KBM-7 (cell line): ENCODE data around the gene NME4.
"Not testable (repeated sequence)": the region's sequence is repeated elsewhere in the genome, so short reads cannot be mapped to it uniquely, and the experiment has no call there.

Source experiments
- DNase-seq: peaks from one replicate; pipeline ENCODE4 v3.0.0-alpha.2; 2015
- in situ Hi-C: fragments of 300-500 bp; cut with MboI; formaldehyde crosslinking; loops from 2 replicates; pipeline ENCODE4 v1.14.3; 2020; ENCODE audit warnings: low sequenced_read_pairs, low pct_unique_long_range_greater_than_20kb, mixed read lengths

NME4 gene

GRCh38 chr16:375212-375611 is 21.8 kb upstream of the NME4 start:
- DNase-seq: no peak
- in situ Hi-C loops: no loop called here

GRCh38 chr16:375927-376816 is 20.8 kb upstream of the NME4 start:
- DNase-seq: no peak
- in situ Hi-C loops: no loop called here

GRCh38 chr16:376817-377418 is 20.1 kb upstream of the NME4 start:
- in situ Hi-C loops: no loop called here
- no peak for DNase-seq

GRCh38 chr16:377419-377951 is 19.5 kb upstream of the NME4 start:
- DNase-seq: no peak
- in situ Hi-C loops: no loop called here

GRCh38 chr16:378113-378820 is 18.7 kb upstream of the NME4 start:
- DNase-seq, in situ Hi-C loops: not testable (repeated sequence)

GRCh38 chr16:378821-379182 is 18.2 kb upstream of the NME4 start:
- no peak for DNase-seq
- in situ Hi-C loops: no loop called here

GRCh38 chr16:379183-379960 is 17.6 kb upstream of the NME4 start:
- DNase-seq: no peak
- in situ Hi-C loops: no loop called here

GRCh38 chr16:379961-380761 is 16.8 kb upstream of the NME4 start:
- in situ Hi-C loops: no loop called here
- no peak for DNase-seq

GRCh38 chr16:380762-381011 is 16.3 kb upstream of the NME4 start:
- in situ Hi-C loops: no loop called here
- DNase-seq: no peak

- no peak for DNase-seq
- in situ Hi-C loops: no loop called here
These were observed 15.8 kb upstream of the NME4 start for GRCh38 chr16:381012-381788.

GRCh38 chr16:381789-382717 is 14.9 kb upstream of the NME4 start, which contains the start of gene PGAP6:
Gene PGAP6 (minus strand): TSS chr16:381978. CDS start chr16:381821, 157 bp downstream.
- in situ Hi-C loops: no loop called here
- no peak for DNase-seq

- no peak for DNase-seq
- in situ Hi-C loops: no loop called here
These were observed 13.5 kb upstream of the NME4 start for GRCh38 chr16:383326-384051.

GRCh38 chr16:386641-387156 is 10.3 kb upstream of the NME4 start:
- DNase-seq: no peak
- in situ Hi-C loops: no loop called here

GRCh38 chr16:387761-388666 is 9.0 kb upstream of the NME4 start:
- DNase-seq, in situ Hi-C loops: not testable (repeated sequence)

GRCh38 chr16:389352-389751 is 7.6 kb upstream of the NME4 start:
- in situ Hi-C loops: no loop called here

More at GRCh38 chr16:389352-389751, 7.6 kb upstream of the NME4 start:
- DNase-seq: no peak
